KMS-11 (cell line): ENCODE results near the gene TAAR8.
"Not testable (repeated sequence)": the region's sequence is repeated elsewhere in the genome, so short reads cannot be mapped to it uniquely, and the experiment has no call there.

Source experiments
- H2AFZ ChIP-seq: fragments of 200-600 bp; sonication (generic); 2 replicates; pipeline ENCODE4 v1.6.1; 2016; ENCODE audit warnings: antibody characterized with exemption, mixed run types, low read depth
- H3K27ac ChIP-seq: fragments of 200-600 bp; sonication (generic); 2 replicates; pipeline ENCODE4 v1.6.1; 2016; ENCODE audit warnings: mild to moderate bottlenecking, mixed run types
- H3K27me3 ChIP-seq: fragments of 200-600 bp; sonication (generic); 2 replicates; pipeline ENCODE4 v1.6.1; 2017; ENCODE audit warnings: mild to moderate bottlenecking, low read depth, mixed run types, moderate library complexity; ENCODE audit not compliant: insufficient read depth
- H3K36me3 ChIP-seq: fragments of 200-600 bp; sonication (generic); 2 replicates; pipeline ENCODE4 v1.6.1; 2017; ENCODE audit warnings: mild to moderate bottlenecking, mixed run types; ENCODE audit not compliant: insufficient read depth
- H3K4me1 ChIP-seq: fragments of 200-600 bp; sonication (generic); 2 replicates; pipeline ENCODE4 v1.6.1; 2016; ENCODE audit warnings: mild to moderate bottlenecking, low read depth, mixed run types; ENCODE audit not compliant: poor library complexity, severe bottlenecking
- H3K4me2 ChIP-seq: fragments of 200-600 bp; sonication (generic); 2 replicates; pipeline ENCODE4 v1.7.0; 2016; ENCODE audit warnings: mild to moderate bottlenecking, mixed run types
- H3K4me3 ChIP-seq: fragments of 200-600 bp; sonication (generic); IDR thresholded peaks from 2 replicates; pipeline ENCODE4 v1.6.1; 2017; ENCODE audit warnings: low read depth, low read length, mixed read lengths; ENCODE audit not compliant: insufficient read depth
- H3K79me2 ChIP-seq: fragments of 200-600 bp; sonication (generic); 2 replicates; pipeline ENCODE4 v1.6.1; 2016; ENCODE audit warnings: low read depth, mixed run types; ENCODE audit not compliant: insufficient read depth
- H3K9ac ChIP-seq: fragments of 200-600 bp; sonication (generic); 2 replicates; pipeline ENCODE4 v1.6.1; 2016; ENCODE audit warnings: mild to moderate bottlenecking, mixed run types
- H4K20me1 ChIP-seq: fragments of 200-600 bp; sonication (generic); 2 replicates; pipeline ENCODE4 v1.6.1; 2016; ENCODE audit warnings: mild to moderate bottlenecking, mixed run types; ENCODE audit not compliant: insufficient read depth
- TF ChIP-seq, protein P1 (sequence below): fragments of 200-600 bp; sonication (generic); conservative IDR thresholded peaks from 2 replicates; pipeline ENCODE4 v1.6.1; 2017; ENCODE audit warnings: low read depth, mild to moderate bottlenecking, antibody characterized with exemption, low read length, moderate library complexity, mixed read lengths

TAAR8 gene

DNA sequence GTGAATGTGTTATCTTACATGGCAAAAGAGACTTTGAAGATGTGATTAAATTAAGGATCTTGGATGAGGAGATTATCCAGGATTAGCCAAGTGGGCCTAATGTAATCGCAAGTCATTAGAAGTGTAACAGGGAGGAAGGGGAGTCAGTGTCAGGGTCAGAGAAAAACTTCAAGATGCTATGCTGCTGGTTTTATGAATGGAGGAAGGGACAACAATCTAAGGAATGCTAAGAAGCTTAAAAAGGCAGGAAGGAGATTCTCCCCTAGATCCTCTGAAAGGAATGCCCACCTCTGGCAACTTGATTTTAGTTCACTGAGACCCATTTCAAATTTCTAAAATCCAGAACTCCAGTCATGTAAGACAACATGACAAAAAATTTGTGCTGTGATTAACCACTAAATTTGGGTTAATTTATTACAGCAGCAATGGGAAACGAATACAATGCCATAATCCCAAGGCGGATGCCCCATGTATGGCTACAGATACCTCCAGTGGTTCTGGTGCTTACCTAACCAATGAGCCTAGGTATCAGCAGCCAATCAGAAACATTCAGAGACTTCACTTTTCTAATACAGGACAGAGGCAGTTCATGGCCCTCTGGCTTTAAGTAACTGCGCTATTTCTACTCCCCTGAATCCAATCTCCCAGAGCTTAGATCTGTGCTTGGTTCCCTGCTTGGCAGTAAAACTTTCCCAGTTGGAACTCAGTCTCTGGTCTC is 3.6 kb upstream of the TAAR8 start:
- no peak overlapping the region for H2AFZ ChIP-seq
- no peak overlapping the region for H3K4me2 ChIP-seq

DNA sequence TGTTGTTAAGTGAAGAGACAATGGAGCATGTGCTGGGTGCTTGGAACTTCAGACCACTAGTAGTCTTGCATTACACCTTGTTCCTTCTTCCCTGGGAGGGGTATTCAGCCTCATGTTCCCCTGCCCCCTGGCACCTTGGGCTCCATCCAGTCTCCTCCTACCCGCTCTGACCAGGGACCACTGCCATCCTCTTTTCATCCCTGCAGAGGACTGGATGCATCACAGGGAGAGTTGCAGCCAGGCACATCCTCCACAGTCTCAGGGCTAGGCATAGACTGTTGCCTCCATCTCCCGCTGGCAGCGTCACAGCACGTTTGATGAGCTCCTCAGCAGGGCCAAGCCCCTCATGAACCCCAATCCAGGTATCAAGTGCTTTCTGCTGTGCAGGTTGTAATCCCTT is 1.3 kb upstream of the TAAR8 start:
- Histone ChIP-seq H4K20me1 (no peaks in the 10 kb centered on the region), H3K4me3 (no peak overlapping the region), H3K79me2 (no peaks in the 10 kb centered on the region), H3K27ac (no peak overlapping the region), H3K4me1 (no peaks in the 10 kb centered on the region), H2AFZ (no peak overlapping the region), H3K27me3 (no peaks in the 10 kb centered on the region), H3K4me2 (no peak overlapping the region), H3K9ac (no peak overlapping the region), H3K36me3 (no peaks in the 10 kb centered on the region)
- TF ChIP-seq, protein P1, sequence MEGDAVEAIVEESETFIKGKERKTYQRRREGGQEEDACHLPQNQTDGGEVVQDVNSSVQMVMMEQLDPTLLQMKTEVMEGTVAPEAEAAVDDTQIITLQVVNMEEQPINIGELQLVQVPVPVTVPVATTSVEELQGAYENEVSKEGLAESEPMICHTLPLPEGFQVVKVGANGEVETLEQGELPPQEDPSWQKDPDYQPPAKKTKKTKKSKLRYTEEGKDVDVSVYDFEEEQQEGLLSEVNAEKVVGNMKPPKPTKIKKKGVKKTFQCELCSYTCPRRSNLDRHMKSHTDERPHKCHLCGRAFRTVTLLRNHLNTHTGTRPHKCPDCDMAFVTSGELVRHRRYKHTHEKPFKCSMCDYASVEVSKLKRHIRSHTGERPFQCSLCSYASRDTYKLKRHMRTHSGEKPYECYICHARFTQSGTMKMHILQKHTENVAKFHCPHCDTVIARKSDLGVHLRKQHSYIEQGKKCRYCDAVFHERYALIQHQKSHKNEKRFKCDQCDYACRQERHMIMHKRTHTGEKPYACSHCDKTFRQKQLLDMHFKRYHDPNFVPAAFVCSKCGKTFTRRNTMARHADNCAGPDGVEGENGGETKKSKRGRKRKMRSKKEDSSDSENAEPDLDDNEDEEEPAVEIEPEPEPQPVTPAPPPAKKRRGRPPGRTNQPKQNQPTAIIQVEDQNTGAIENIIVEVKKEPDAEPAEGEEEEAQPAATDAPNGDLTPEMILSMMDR, result no peak

More for the DNA sequence above, 3.6 kb upstream of the TAAR8 start:
- H4K20me1 ChIP-seq, result no peaks in the 10 kb centered on the region
- TF ChIP-seq, protein P1, result no peak
- H3K4me1 ChIP-seq, result no peaks in the 10 kb centered on the region
- H3K79me2 ChIP-seq, result no peaks in the 10 kb centered on the region
- H3K4me3 ChIP-seq, result no peak overlapping the region
- no peaks in the 10 kb centered on the region for H3K36me3 ChIP-seq
- no peak overlapping the region for H3K27ac ChIP-seq
- H3K9ac ChIP-seq, result no peak overlapping the region
- H3K27me3 ChIP-seq, result no peaks in the 10 kb centered on the region

DNA sequence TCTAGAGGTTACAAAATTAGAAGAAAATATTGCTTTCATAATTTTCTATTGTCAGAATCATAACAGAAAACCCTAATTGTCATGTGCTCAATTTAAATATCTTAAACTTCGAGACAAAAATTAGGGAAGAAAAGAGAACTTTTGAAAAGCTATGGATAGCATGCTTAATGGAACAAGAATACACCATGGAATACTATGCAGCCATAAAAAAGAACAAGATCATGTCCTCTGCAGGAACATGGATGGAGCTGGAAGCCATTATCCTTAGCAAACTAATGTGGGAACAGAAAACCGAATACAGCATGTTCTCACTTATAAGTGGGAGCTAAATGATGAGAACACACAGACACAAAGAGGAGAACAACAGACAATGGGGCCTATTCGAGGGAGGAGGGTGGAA is 7.6 kb downstream of the TAAR8 start:
- not testable (repeated sequence) for H3K4me3 ChIP-seq, H3K9ac ChIP-seq, H3K4me1 ChIP-seq, H2AFZ ChIP-seq, H3K79me2 ChIP-seq, H3K27me3 ChIP-seq, H3K36me3 ChIP-seq, H3K27ac ChIP-seq, H3K4me2 ChIP-seq, H4K20me1 ChIP-seq

DNA sequence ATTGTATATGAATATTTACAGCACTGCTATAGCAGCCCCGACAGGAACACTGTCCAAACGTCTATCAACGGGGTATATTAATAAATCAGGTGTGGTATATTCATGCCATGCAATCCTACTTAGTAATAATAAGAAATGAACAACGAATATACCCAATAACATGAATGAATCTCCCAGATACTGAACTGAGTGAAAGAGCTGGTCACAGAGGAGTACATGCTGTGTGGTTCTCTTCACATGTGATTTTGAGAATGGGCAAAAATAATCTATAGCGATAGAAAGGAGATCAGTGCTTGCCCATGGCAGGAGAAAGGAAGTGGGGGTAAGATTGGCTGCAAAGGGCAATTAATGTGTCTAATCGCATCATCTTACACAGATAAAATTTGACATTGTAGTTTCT is 13.9 kb downstream of the TAAR8 start:
- Histone ChIP-seq H3K79me2 (no peaks in the 10 kb centered on the region), H3K36me3 (no peaks in the 10 kb centered on the region), H3K4me2 (no peak overlapping the region), H3K9ac (no peak overlapping the region), H3K4me1 (peaks cover 4% of the 10 kb centered on the region), H4K20me1 (no peaks in the 10 kb centered on the region), H3K4me3 (no peak overlapping the region), H3K27me3 (no peaks in the 10 kb centered on the region), H3K27ac (no peak overlapping the region), H2AFZ (no peak overlapping the region)
- TF ChIP-seq, protein P1, result no peak

DNA sequence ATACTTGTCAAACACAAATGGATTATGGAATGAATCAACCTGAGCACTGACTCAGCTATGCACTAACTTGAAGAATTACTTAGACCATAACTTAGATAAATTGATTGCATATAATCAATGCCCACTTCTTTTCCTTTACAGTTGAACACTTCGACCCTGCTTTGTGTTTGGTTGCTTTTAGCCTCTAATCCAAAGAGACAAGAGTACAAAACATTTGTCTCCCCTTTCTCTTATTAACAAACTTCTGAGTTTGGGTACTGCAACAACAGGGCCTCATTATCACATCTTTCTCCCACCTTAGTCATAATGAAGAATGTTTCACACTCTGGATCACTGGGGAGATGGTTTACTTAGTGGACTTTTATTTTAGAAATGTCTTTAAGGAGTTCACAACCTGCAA is 15.1 kb downstream of the TAAR8 start:
- TF ChIP-seq, protein P1, result no peak
- H3K79me2 ChIP-seq, result no peaks in the 10 kb centered on the region
- H3K27me3 ChIP-seq, result no peaks in the 10 kb centered on the region
- peaks cover 4% of the 10 kb centered on the region for H3K4me1 ChIP-seq
- H3K9ac ChIP-seq, result no peak overlapping the region
- H3K27ac ChIP-seq, result no peak overlapping the region
- no peak overlapping the region for H2AFZ ChIP-seq
- H3K36me3 ChIP-seq, result no peaks in the 10 kb centered on the region
- no peak overlapping the region for H3K4me2 ChIP-seq
- H3K4me3 ChIP-seq, result no peak overlapping the region
- H4K20me1 ChIP-seq, result no peaks in the 10 kb centered on the region
